Suprapubic skin (tissue), 4 donors: ENCODE measurements around the gene TEKT5. TPM values are rescaled to one million over a fixed set of nuclear protein-coding genes. Genes with fewer than 3 reads are reported as not detected.
A peak's percentile ranks its signal among the peaks of the same experiment; 100 is the strongest.
"Not testable (repeated sequence)": the region's sequence is repeated elsewhere in the genome, so short reads cannot be mapped to it uniquely, and the experiment has no call there.

Source experiments
- DNase-seq, 2 donors: peaks; one replicate each; pipeline ENCODE4 v3.0.0-alpha.2; 2019; ENCODE audit warnings: low spot score in 2 of 2
- H3K27ac ChIP-seq: fragments of 200-600 bp; sonication (generic); one replicate; pipeline ENCODE4 v1.5.1; 2019
- H3K27me3 ChIP-seq: fragments of 200-600 bp; sonication (generic); one replicate; pipeline ENCODE4 v1.5.1; 2019
- H3K36me3 ChIP-seq: fragments of 200-600 bp; sonication (generic); one replicate; pipeline ENCODE4 v1.5.1; 2019
- H3K4me1 ChIP-seq: fragments of 200-600 bp; sonication (generic); one replicate; pipeline ENCODE4 v1.5.1; 2019
- H3K4me3 ChIP-seq: fragments of 200-600 bp; sonication (generic); one replicate; pipeline ENCODE4 v1.5.1; 2019; ENCODE audit warnings: mild to moderate bottlenecking
- H3K9me3 ChIP-seq: fragments of 200-600 bp; sonication (generic); one replicate; pipeline ENCODE4 v1.5.1; 2019
- CTCF ChIP-seq, 2 donors: fragments of 200-600 bp in 1 of 2; fragments of 450-650 bp in 1 of 2; sonication (generic) in 1 of 2; IDR thresholded peaks; one replicate each; pipeline ENCODE4 v1.5.1; 2016 to 2019; ENCODE audit warnings: antibody characterized with exemption in 2 of 2, mild to moderate bottlenecking in 1 of 2, moderate library complexity in 1 of 2
- EP300 ChIP-seq: sonication (generic); formaldehyde crosslinking; IDR thresholded peaks from one replicate; pipeline ENCODE4 v1.6.1; 2017; ENCODE audit warnings: antibody characterized with exemption
- POLR2A ChIP-seq, 2 donors: fragments of 450-650 bp; IDR thresholded peaks; one replicate each; pipeline ENCODE4 v1.6.1; 2017; ENCODE audit warnings: antibody characterized with exemption in 2 of 2, mild to moderate bottlenecking in 2 of 2, moderate library complexity in 2 of 2
- POLR2AphosphoS5 ChIP-seq, 3 donors: sonication (generic); formaldehyde crosslinking; IDR thresholded peaks; one replicate each; pipeline ENCODE4 v1.6.1; 2017; ENCODE audit warnings: antibody characterized with exemption in 3 of 3
- WGBS: methylation state at CpG from one replicate; pipeline ENCODE4 v1.1.5; 2018; 5-methylcytosine and 5-hydroxymethylcytosine counted together
- total RNA-seq, 4 donors: library from RNA; depleted of rRNA; stranded (reverse); fragments of >200 nt; gene quantifications; one replicate each; pipeline ENCODE4 v1.1.0, GENCODE V29; 2016

Gene TEKT5
- total RNA-seq, 4 donors from 2014 or later = 0.64 to 2.3 TPM; not detected in 2

- no peaks in the 10 kb centered on the region for H3K27me3 ChIP-seq
- no peaks in the 10 kb centered on the region for H3K4me1 ChIP-seq
- no peaks in the 10 kb centered on the region for H3K36me3 ChIP-seq
- H3K27ac ChIP-seq = no peak overlapping the region
- peak in 1 of 2 donors; percentile 53 for DNase-seq
- WGBS = 53% methylated on average over 7 of the region's 8 CpGs
- no peaks in the 10 kb centered on the region for H3K9me3 ChIP-seq
- TF ChIP-seq POLR2AphosphoS5 (IDR thresholded peaks at IDR 0.05) = no peak
- TF ChIP-seq POLR2A (IDR thresholded peaks at IDR 0.05) = no peak
- TF ChIP-seq EP300 = no peak
- TF ChIP-seq CTCF (IDR thresholded peaks at IDR 0.05) = no peak
- no peak overlapping the region for H3K4me3 ChIP-seq
Observed at GRCh38 chr16:10683170-10683569, 11.6 kb downstream of the TEKT5 start.

GRCh38 chr16:10682604-10683003 is 12.1 kb downstream of the TEKT5 start:
- TF ChIP-seq CTCF (IDR thresholded peaks at IDR 0.05) = no peak
- TF ChIP-seq POLR2AphosphoS5 (IDR thresholded peaks at IDR 0.05) = no peak
- no peak for TF ChIP-seq EP300
- no peak for TF ChIP-seq POLR2A (IDR thresholded peaks at IDR 0.05)
- no peak overlapping the region for H3K27ac ChIP-seq
- DNase-seq = peak in 1 of 2 donors; percentile 8
- H3K4me3 ChIP-seq = no peak overlapping the region
- 78% methylated on average over 7 of the region's 7 CpGs for WGBS
- no peaks in the 10 kb centered on the region for H3K36me3 ChIP-seq
- no peaks in the 10 kb centered on the region for H3K9me3 ChIP-seq
- no peaks in the 10 kb centered on the region for H3K4me1 ChIP-seq
- H3K27me3 ChIP-seq = no peaks in the 10 kb centered on the region

- Histone ChIP-seq H3K36me3 (no peaks in the 10 kb centered on the region), H3K27me3 (no peaks in the 10 kb centered on the region), H3K27ac (no peak overlapping the region), H3K9me3 (no peaks in the 10 kb centered on the region), H3K4me1 (no peaks in the 10 kb centered on the region), H3K4me3 (no peak overlapping the region)
- DNase-seq = peak in 1 of 2 donors; percentile 69
- WGBS = 79% methylated on average over 29 of the region's 29 CpGs
- TF ChIP-seq EP300 = no peak
- no peak for TF ChIP-seq POLR2AphosphoS5 (IDR thresholded peaks at IDR 0.05)
Observed at GRCh38 chr16:10681310-10682308, 13.1 kb downstream of the TEKT5 start.

GRCh38 chr16:10679921-10680320 is 14.8 kb downstream of the TEKT5 start:
- H3K4me1 ChIP-seq = no peaks in the 10 kb centered on the region
- H3K4me3 ChIP-seq = no peak overlapping the region
- no peak for TF ChIP-seq POLR2AphosphoS5 (IDR thresholded peaks at IDR 0.05)
- TF ChIP-seq POLR2A (IDR thresholded peaks at IDR 0.05) = no peak
- TF ChIP-seq CTCF (IDR thresholded peaks at IDR 0.05) = no peak
- no peak for TF ChIP-seq EP300
- H3K9me3 ChIP-seq = no peaks in the 10 kb centered on the region
- no peaks in the 10 kb centered on the region for H3K36me3 ChIP-seq
- H3K27me3 ChIP-seq = no peaks in the 10 kb centered on the region
- no peak overlapping the region for H3K27ac ChIP-seq
- DNase-seq = peak in 1 of 2 donors; percentile 16

GRCh38 chr16:10679441-10679840 is 15.3 kb downstream of the TEKT5 start:
- H3K4me1 ChIP-seq, H3K27me3 ChIP-seq: not testable (repeated sequence)

GRCh38 chr16:10678655-10679054 is 16.1 kb downstream of the TEKT5 start:
- no peak for TF ChIP-seq CTCF (IDR thresholded peaks at IDR 0.05)
- no peak for TF ChIP-seq POLR2A (IDR thresholded peaks at IDR 0.05)
- no peak for TF ChIP-seq POLR2AphosphoS5 (IDR thresholded peaks at IDR 0.05)
- TF ChIP-seq EP300 = no peak
- H3K4me1 ChIP-seq = no peaks in the 10 kb centered on the region
- no peak for DNase-seq
- H3K9me3 ChIP-seq = no peaks in the 10 kb centered on the region
- 66% methylated on average over 2 of the region's 2 CpGs for WGBS
- H3K4me3 ChIP-seq = no peak overlapping the region
- no peaks in the 10 kb centered on the region for H3K36me3 ChIP-seq
- no peak overlapping the region for H3K27ac ChIP-seq
- H3K27me3 ChIP-seq = no peaks in the 10 kb centered on the region

More at GRCh38 chr16:10679441-10679840, 15.3 kb downstream of the TEKT5 start:
- H3K9me3 ChIP-seq, H3K4me3 ChIP-seq, H3K27ac ChIP-seq, H3K36me3 ChIP-seq: not testable (repeated sequence)
- DNase-seq = peak in 1 of 2 donors; percentile 64
- whole genome bisulfite sequencing = 88% methylated on average over 7 of the region's 7 CpGs
